NCI-H526 treated with DMSO at 0.1 percent for 48 hours (cell line): ENCODE data around the gene RECQL.

Experiments
- DNase-seq: peaks from one replicate; lab custom pipeline; 2025; lab: John Stamatoyannopoulos, UW

The RECQL gene

GRCh38 chr12:21428241-21428640 is 73.2 kb downstream of the RECQL start:
- no peak for DNase-seq

- DNase-seq = peak; percentile 13
These were observed 82.3 kb downstream of the RECQL start for GRCh38 chr12:21419009-21419699.
